SK-N-MC (cell line): ENCODE data around the gene INPP5A.

Source experiments
- EZH2 ChIP-seq: fragments of 200-600 bp; sonication (generic); IDR thresholded peaks from one replicate; pipeline ENCODE4 v1.6.1; 2017; ENCODE audit warnings: antibody characterized with exemption
- POLR2AphosphoS5 ChIP-seq: IDR thresholded peaks from 2 replicates; pipeline ENCODE4 v1.6.1; 2012; ENCODE audit warnings: mild to moderate bottlenecking, low read depth, low read length, borderline replicate concordance

GRCh38 chr10:132522521-132523411, 14.8 kb upstream of the INPP5A start:
- no peak for TF ChIP-seq EZH2
- TF ChIP-seq POLR2AphosphoS5 = no peak
